NB4 (cell line): ENCODE results near the gene DOCK2.

Experiments used
- DNase-seq: peaks from one replicate; pipeline ENCODE4 v3.0.0; 2010; ENCODE audit warnings: low read depth
- H3K4me3 ChIP-seq: one replicate; pipeline ENCODE4 v1.5.1; 2011; ENCODE audit warnings: mild to moderate bottlenecking, low read depth, low read length, moderate library complexity
- MAX ChIP-seq: IDR thresholded peaks from 2 replicates; pipeline ENCODE4 v1.6.1; 2011; ENCODE audit warnings: low read depth, low read length
- MYC ChIP-seq: IDR thresholded peaks from 2 replicates; pipeline ENCODE4 v1.6.1; 2011; ENCODE audit warnings: low read depth, low read length
- POLR2A ChIP-seq: IDR thresholded peaks from 2 replicates; pipeline ENCODE4 v1.6.1; 2011; ENCODE audit warnings: mild to moderate bottlenecking; ENCODE audit not compliant: insufficient read length; ENCODE audit errors: extremely low read depth
- TF ChIP-seq, protein P1 (sequence below): IDR thresholded peaks from one replicate; pipeline ENCODE4 v1.5.1; 2012; ENCODE audit warnings: low read depth, low read length

Gene DOCK2

GRCh38 chr5:169941542-169941941 lies 304.5 kb downstream of the DOCK2 start:
- no peak for DNase-seq
- TF ChIP-seq POLR2A (no peak), MYC (no peak), MAX (no peak)
- TF ChIP-seq, protein P1, sequence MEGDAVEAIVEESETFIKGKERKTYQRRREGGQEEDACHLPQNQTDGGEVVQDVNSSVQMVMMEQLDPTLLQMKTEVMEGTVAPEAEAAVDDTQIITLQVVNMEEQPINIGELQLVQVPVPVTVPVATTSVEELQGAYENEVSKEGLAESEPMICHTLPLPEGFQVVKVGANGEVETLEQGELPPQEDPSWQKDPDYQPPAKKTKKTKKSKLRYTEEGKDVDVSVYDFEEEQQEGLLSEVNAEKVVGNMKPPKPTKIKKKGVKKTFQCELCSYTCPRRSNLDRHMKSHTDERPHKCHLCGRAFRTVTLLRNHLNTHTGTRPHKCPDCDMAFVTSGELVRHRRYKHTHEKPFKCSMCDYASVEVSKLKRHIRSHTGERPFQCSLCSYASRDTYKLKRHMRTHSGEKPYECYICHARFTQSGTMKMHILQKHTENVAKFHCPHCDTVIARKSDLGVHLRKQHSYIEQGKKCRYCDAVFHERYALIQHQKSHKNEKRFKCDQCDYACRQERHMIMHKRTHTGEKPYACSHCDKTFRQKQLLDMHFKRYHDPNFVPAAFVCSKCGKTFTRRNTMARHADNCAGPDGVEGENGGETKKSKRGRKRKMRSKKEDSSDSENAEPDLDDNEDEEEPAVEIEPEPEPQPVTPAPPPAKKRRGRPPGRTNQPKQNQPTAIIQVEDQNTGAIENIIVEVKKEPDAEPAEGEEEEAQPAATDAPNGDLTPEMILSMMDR: no peak
- no peak overlapping the region for H3K4me3 ChIP-seq

GRCh38 chr5:169942181-169942580 lies 305.1 kb downstream of the DOCK2 start:
- no peak overlapping the region for H3K4me3 ChIP-seq
- TF ChIP-seq, protein P1: no peak
- TF ChIP-seq MYC (no peak), POLR2A (no peak), MAX (no peak)
- no peak for DNase-seq

- DNase-seq: no peak
- no peak overlapping the region for H3K4me3 ChIP-seq
- TF ChIP-seq POLR2A: no peak
- no peak for TF ChIP-seq MYC
- TF ChIP-seq, protein P1: no peak
- TF ChIP-seq MAX: no peak
Measured at GRCh38 chr5:169943026-169943425, 306.0 kb downstream of the DOCK2 start.

GRCh38 chr5:169944115-169944514 lies 307.0 kb downstream of the DOCK2 start:
- no peak overlapping the region for H3K4me3 ChIP-seq
- DNase-seq: no peak
- TF ChIP-seq MYC (no peak), POLR2A (no peak)

- DNase-seq: no peak
- TF ChIP-seq, protein P1: no peak
- TF ChIP-seq MAX: no peak
- no peak for TF ChIP-seq POLR2A
- TF ChIP-seq MYC: no peak
- H3K4me3 ChIP-seq: no peak overlapping the region
Measured at GRCh38 chr5:169944922-169945680, 308.0 kb downstream of the DOCK2 start.

DNA sequence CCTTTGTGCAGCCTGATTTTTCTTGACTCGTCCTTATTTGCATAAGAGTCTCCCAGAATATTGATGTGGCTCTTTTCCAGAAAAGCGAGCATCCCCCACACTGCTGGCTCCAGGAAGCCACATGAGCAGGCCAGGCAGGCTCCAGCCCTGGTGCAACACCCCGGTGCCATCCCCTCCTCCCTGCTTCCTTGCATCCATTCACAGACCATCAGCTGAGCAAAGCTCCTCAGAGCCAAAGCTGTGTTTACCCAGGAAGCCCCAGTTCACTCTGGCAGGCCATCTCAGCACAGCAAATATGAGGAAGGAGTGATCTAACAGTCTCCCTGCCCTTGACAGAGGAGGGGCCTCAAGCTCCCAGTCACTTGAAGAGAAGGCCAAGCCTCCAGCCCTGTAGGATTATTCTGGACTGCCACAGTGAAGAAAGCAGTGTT lies 308.8 kb downstream of the DOCK2 start:
- TF ChIP-seq POLR2A (no peak), MYC (no peak), MAX (no peak)
- TF ChIP-seq, protein P1: no peak
- H3K4me3 ChIP-seq: no peak overlapping the region
- peak; percentile 17 for DNase-seq
